Smooth muscle cell (in vitro differentiated cells): ENCODE results near the gene DEFB127. TPM values are rescaled to one million over a fixed set of nuclear protein-coding genes. Genes with fewer than 3 reads are reported as not detected.
"Not testable (repeated sequence)": the region's sequence is repeated elsewhere in the genome, so short reads cannot be mapped to it uniquely, and the experiment has no call there.

Experiments
- DNase-seq: peaks from one replicate; lab custom pipeline; 2025; ENCODE audit not compliant: unreplicated experiment; lab: John Stamatoyannopoulos, UW
- H2AFZ ChIP-seq: fragments of 200-600 bp; sonication (generic); 2 replicates; pipeline ENCODE4 v1.6.0; 2016; ENCODE audit warnings: antibody characterized with exemption, low read depth, mild to moderate bottlenecking
- H3F3A ChIP-seq: fragments of 200-600 bp; sonication (generic); 2 replicates; pipeline ENCODE4 v1.6.0; 2017; ENCODE audit warnings: antibody characterized with exemption, low read depth
- H3K27ac ChIP-seq: fragments of 200-600 bp; sonication (generic); 2 replicates; pipeline ENCODE4 v1.5.1; 2016; ENCODE audit warnings: low read depth, mild to moderate bottlenecking
- H3K27me3 ChIP-seq: fragments of 200-600 bp; sonication (generic); 2 replicates; pipeline ENCODE4 v1.6.1; 2016; ENCODE audit warnings: low read depth, mild to moderate bottlenecking
- H3K36me3 ChIP-seq: fragments of 200-600 bp; sonication (generic); 2 replicates; pipeline ENCODE4 v1.5.1; 2016; ENCODE audit warnings: low read depth
- H3K4me1 ChIP-seq: fragments of 200-600 bp; sonication (generic); 2 replicates; pipeline ENCODE4 v1.5.1; 2016; ENCODE audit warnings: low read depth
- H3K4me2 ChIP-seq: fragments of 200-600 bp; sonication (generic); 2 replicates; pipeline ENCODE4 v1.6.0; 2016; ENCODE audit warnings: mild to moderate bottlenecking
- H3K4me3 ChIP-seq: fragments of 200-600 bp; sonication (generic); 2 replicates; pipeline ENCODE4 v1.5.1; 2016; ENCODE audit warnings: mild to moderate bottlenecking
- H3K79me2 ChIP-seq: fragments of 200-600 bp; sonication (generic); 2 replicates; pipeline ENCODE4 v1.6.0; 2016; ENCODE audit warnings: low read depth, mild to moderate bottlenecking
- H3K9ac ChIP-seq: fragments of 200-600 bp; sonication (generic); 2 replicates; pipeline ENCODE4 v1.6.0; 2016; ENCODE audit warnings: low read depth
- H3K9me3 ChIP-seq: fragments of 200-600 bp; sonication (generic); replicated peaks from 2 replicates; pipeline ENCODE4 v1.5.1; 2016; ENCODE audit warnings: low read depth
- H4K20me1 ChIP-seq: fragments of 200-600 bp; sonication (generic); 2 replicates; pipeline ENCODE4 v1.6.0; 2016; ENCODE audit warnings: low read depth
- CTCF ChIP-seq: fragments of 200-600 bp; sonication (generic); IDR thresholded peaks from 2 replicates; pipeline ENCODE4 v1.5.1; 2017; ENCODE audit warnings: borderline replicate concordance, mild to moderate bottlenecking, antibody characterized with exemption; ENCODE audit not compliant: insufficient read depth, poor library complexity, severe bottlenecking
- WGBS: methylation state at CpG from one replicate; pipeline ENCODE4 v1.1.7; 2016; ENCODE audit warnings: low lambda C conversion rate; 5-methylcytosine and 5-hydroxymethylcytosine counted together
- polyA plus RNA-seq: library from polyadenylated mRNA; unstranded; fragments of >200 nt; fragmentation: Nextera tagmentation; extraction: Ambion mirVana; gene quantifications from 2 replicates; pipeline ENCODE4 v1.2.1, GENCODE V29; 2016
- total RNA-seq: library from RNA; depleted of rRNA; stranded (reverse); fragments of >200 nt; gene quantifications from 2 replicates; pipeline ENCODE4 v1.2.3, GENCODE V29; 2014

The DEFB127 gene
- total RNA-seq (not detected in 2 replicates), polyA plus RNA-seq (not detected in 2 replicates)

- 87% methylated on average over 5 of the region's 5 CpGs for WGBS
- Histone ChIP-seq H3K27me3 (no peaks in the 10 kb centered on the region), H3K4me2 (no peak within 1 kb of the TSS), H2AFZ (no peak within 1 kb of the TSS), H3K9ac (no peak within 1 kb of the TSS), H3K36me3 (no peaks in the 10 kb centered on the region), H3K79me2 (no peaks in the 10 kb centered on the region), H3K4me3 (no peak within 1 kb of the TSS), H3K9me3 (no peaks in the 10 kb centered on the region), H3K4me1 (no peaks in the 10 kb centered on the region), H3K27ac (no peak within 1 kb of the TSS), H3F3A (no peaks in the 10 kb centered on the region), H4K20me1 (no peaks in the 10 kb centered on the region)
- no peak for DNase-seq
- TF ChIP-seq CTCF = no peak
These were observed at the start of gene DEFB127 for GRCh38 chr20:157154-157553. TSS of gene DEFB127 (plus strand) at chr20:157454. CDS start at chr20:157545, 91 bp downstream.

GRCh38 chr20:112396-112795 is 44.9 kb upstream of the DEFB127 start:
- Histone ChIP-seq H3K4me2 (no peak overlapping the region), H3K9ac (no peak overlapping the region), H3K4me3 (no peak overlapping the region), H3K4me1 (no peaks in the 10 kb centered on the region), H3K9me3 (peaks cover 3% of the 10 kb centered on the region), H3K36me3 (no peaks in the 10 kb centered on the region), H3K27ac (no peak overlapping the region), H3K27me3 (no peaks in the 10 kb centered on the region), H3F3A (no peaks in the 10 kb centered on the region), H3K79me2 (no peaks in the 10 kb centered on the region), H2AFZ (no peak overlapping the region), H4K20me1 (no peaks in the 10 kb centered on the region)
- DNase-seq = no peak
- no peak for TF ChIP-seq CTCF

GRCh38 chr20:117518-117917 is 39.7 kb upstream of the DEFB127 start:
- Histone ChIP-seq H4K20me1 (no peaks in the 10 kb centered on the region), H3K9me3 (peaks cover 3% of the 10 kb centered on the region), H3K36me3 (no peaks in the 10 kb centered on the region), H2AFZ (no peak overlapping the region), H3F3A (no peaks in the 10 kb centered on the region), H3K4me2 (no peak overlapping the region), H3K27ac (no peak overlapping the region), H3K79me2 (no peaks in the 10 kb centered on the region), H3K4me3 (no peak overlapping the region), H3K4me1 (no peaks in the 10 kb centered on the region), H3K9ac (no peak overlapping the region), H3K27me3 (no peaks in the 10 kb centered on the region)
- no peak for DNase-seq
- TF ChIP-seq CTCF = no peak

- not testable (repeated sequence) for H3K4me2 ChIP-seq, H3K4me1 ChIP-seq, H4K20me1 ChIP-seq, H3K4me3 ChIP-seq, H3K27me3 ChIP-seq, DNase-seq, H3K36me3 ChIP-seq, H3K27ac ChIP-seq, H3K79me2 ChIP-seq, H3F3A ChIP-seq, H2AFZ ChIP-seq, H3K9me3 ChIP-seq, H3K9ac ChIP-seq
- WGBS = 83% methylated on average over 21 of the region's 28 CpGs
These were observed 27.4 kb upstream of the DEFB127 start for GRCh38 chr20:129786-130323.
